CD4-positive, alpha-beta T cell (primary cell): ENCODE data around the gene SYNGR4. TPM values are rescaled to one million over a fixed set of nuclear protein-coding genes. Genes with fewer than 3 reads are reported as not detected.

Experiments
- ATAC-seq: fragments of 200-7000 bp; cut with Tn5 transposase; one replicate; pipeline ENCODE4 v1.10.0; 2022; ENCODE audit warnings: mild to moderate bottlenecking; ENCODE audit not compliant: poor library complexity
- CTCF ChIA-PET: fragments of 350-600 bp; sonication (Branson Sonifier 250); formaldehyde crosslinking; loops from one replicate; lab custom pipeline; 2021; ENCODE audit warnings: antibody characterized with exemption, inconsistent platforms; lab: Charles Lee
- POLR2A ChIA-PET: fragments of 350-600 bp; sonication (Branson Sonifier 250); formaldehyde crosslinking; loops from one replicate; lab custom pipeline; 2021; ENCODE audit warnings: antibody characterized with exemption, inconsistent platforms; lab: Charles Lee
- DNase-seq, 14 experiments: peaks; one replicate each; pipeline ENCODE4 v3.0.0-alpha.2; 2013 to 2020; ENCODE audit warnings: mixed read lengths in 2 of 14
- H3K27ac ChIP-seq, 2 donors: one replicate each; pipeline versions ENCODE4 v1.5.1 to v1.7.0; 2013; ENCODE audit warnings: low read length in 2 of 2, low read depth in 1 of 2, mild to moderate bottlenecking in 1 of 2
- H3K27me3 ChIP-seq, 2 experiments: 1 replicate in 1 of 2; 2 replicates in 1 of 2; pipeline versions ENCODE4 v1.6.1 to v1.7.0; 2013; ENCODE audit warnings: low read length in 2 of 2, control low read depth in 1 of 2, mild to moderate bottlenecking in 1 of 2, moderate library complexity in 1 of 2; ENCODE audit not compliant: insufficient read depth in 2 of 2, control insufficient read depth in 1 of 2
- H3K36me3 ChIP-seq: one replicate; pipeline ENCODE4 v1.6.1; 2013; ENCODE audit warnings: low read length, control low read depth; ENCODE audit not compliant: insufficient read depth
- H3K4me1 ChIP-seq: one replicate; pipeline ENCODE4 v1.6.1; 2013; ENCODE audit warnings: low read length, control low read depth; ENCODE audit not compliant: insufficient read depth
- H3K4me3 ChIP-seq: one replicate; pipeline ENCODE4 v1.5.1; 2013; ENCODE audit warnings: mild to moderate bottlenecking, low read length, moderate library complexity
- H3K9me3 ChIP-seq, 2 experiments: 1 replicate in 1 of 2; 2 replicates in 1 of 2; pipeline versions ENCODE4 v1.6.1 to v1.7.0; 2013; ENCODE audit warnings: low read length in 2 of 2, mild to moderate bottlenecking in 2 of 2, control low read depth in 1 of 2, moderate library complexity in 1 of 2; ENCODE audit not compliant: control insufficient read depth in 1 of 2, insufficient read depth in 1 of 2
- H3K27ac Mint-ChIP-seq: one replicate; pipeline ENCODE4 v1.8.0; 2020; ENCODE audit warnings: mixed read lengths
- H3K27me3 Mint-ChIP-seq: one replicate; pipeline ENCODE4 v1.8.0; 2021; ENCODE audit warnings: mixed read lengths
- H3K36me3 Mint-ChIP-seq: one replicate; pipeline ENCODE4 v1.8.0; 2021; ENCODE audit warnings: low read depth, mixed read lengths
- H3K4me1 Mint-ChIP-seq: one replicate; pipeline ENCODE4 v1.8.0; 2021; ENCODE audit warnings: low read depth, mixed read lengths
- H3K4me3 Mint-ChIP-seq: one replicate; pipeline ENCODE4 v1.8.0; 2020; ENCODE audit warnings: mild to moderate bottlenecking, mixed read lengths
- H3K9me3 Mint-ChIP-seq: one replicate; pipeline ENCODE4 v1.8.0; 2020; ENCODE audit warnings: mixed read lengths
- CTCF ChIP-seq: fragments of 200-600 bp; IDR thresholded peaks from one replicate; pipeline ENCODE4 v1.8.0; 2022; ENCODE audit warnings: antibody characterized with exemption, mild to moderate bottlenecking
- intact Hi-C, 2 experiments: fragments of 100-400 bp; cut with DNase I in 1 of 2; cut with micrococcal nuclease in 1 of 2; formaldehyde crosslinking; loops; one replicate each; pipeline versions ENCODE4 v1.15.1 to v1.9.0; 2023 to 2025; cut with DNase I, micrococcal nuclease
- total RNA-seq, 174 experiments: library from RNA in 2 of 174; stranded (reverse) in 2 of 174; gene quantifications; one replicate each; pipeline ENCODE4 v1.2.3 and lab custom pipeline; 2021 to 2026

The SYNGR4 gene
- total RNA-seq, 2 experiments from 2014 or later: not detected

- POLR2A ChIA-PET: no interaction called here
- CTCF ChIA-PET: no interaction called here
Measured at GRCh38 chr19:48378194-48378570, 14.0 kb downstream of the SYNGR4 start.

GRCh38 chr19:48379058-48379457, 14.9 kb downstream of the SYNGR4 start:
- Histone ChIP-seq H3K4me1 (no peaks in the 10 kb centered on the region), H3K9me3 (no peaks in the 10 kb centered on the region), H3K36me3 (peaks cover 19% of the 10 kb centered on the region), H3K4me3 (no peak overlapping the region), H3K27me3 (no peaks in the 10 kb centered on the region), H3K27ac (no peak overlapping the region)
- intact Hi-C loops: no loop called here
- peaks cover 25% of the 10 kb centered on the region for H3K36me3 Mint-ChIP-seq
- no peaks in the 10 kb centered on the region for H3K9me3 Mint-ChIP-seq
- H3K27me3 Mint-ChIP-seq: no peaks in the 10 kb centered on the region
- H3K27ac Mint-ChIP-seq: no peak overlapping the region
- no peak for DNase-seq
- ChIA-PET CTCF (no interaction called here), POLR2A (no interaction called here)
- H3K4me3 Mint-ChIP-seq: no peak overlapping the region
- no peaks in the 10 kb centered on the region for H3K4me1 Mint-ChIP-seq
- ATAC-seq: no peak
- TF ChIP-seq CTCF: no peak

More at GRCh38 chr19:48378194-48378570, 14.0 kb downstream of the SYNGR4 start:
- H3K4me3 ChIP-seq: no peak overlapping the region
- H3K27me3 ChIP-seq: peaks cover 0 to 2% of the 10 kb centered on the region in 2 experiments
- no peak for ATAC-seq
- H3K9me3 ChIP-seq: no peaks in the 10 kb centered on the region
- no peak for DNase-seq
- no peaks in the 10 kb centered on the region for H3K9me3 Mint-ChIP-seq
- intact Hi-C loops: no loop called here
- no peak overlapping the region for H3K27ac ChIP-seq
- no peak for TF ChIP-seq CTCF
- peaks cover 16% of the 10 kb centered on the region for H3K36me3 Mint-ChIP-seq
- no peak overlapping the region for H3K27ac Mint-ChIP-seq
- no peaks in the 10 kb centered on the region for H3K4me1 Mint-ChIP-seq
- no peaks in the 10 kb centered on the region for H3K4me1 ChIP-seq
- no peak overlapping the region for H3K4me3 Mint-ChIP-seq
- peaks cover 10% of the 10 kb centered on the region for H3K36me3 ChIP-seq
- H3K27me3 Mint-ChIP-seq: no peaks in the 10 kb centered on the region

- ChIA-PET POLR2A (no interaction called here), CTCF (no interaction called here)
- no peak overlapping the region for H3K27ac Mint-ChIP-seq
- Histone ChIP-seq H3K4me1 (no peaks in the 10 kb centered on the region), H3K4me3 (no peak overlapping the region), H3K27me3 (no peaks in the 10 kb centered on the region), H3K9me3 (no peaks in the 10 kb centered on the region), H3K27ac (no peak overlapping the region), H3K36me3 (peaks cover 34% of the 10 kb centered on the region)
- peaks cover 45% of the 10 kb centered on the region for H3K36me3 Mint-ChIP-seq
- DNase-seq (no peak), ATAC-seq (no peak)
- H3K4me1 Mint-ChIP-seq: no peaks in the 10 kb centered on the region
- intact Hi-C loops: no loop called here
- H3K9me3 Mint-ChIP-seq: no peaks in the 10 kb centered on the region
- no peaks in the 10 kb centered on the region for H3K27me3 Mint-ChIP-seq
- no peak for TF ChIP-seq CTCF
- no peak overlapping the region for H3K4me3 Mint-ChIP-seq
Measured at GRCh38 chr19:48381178-48381950, 17.2 kb downstream of the SYNGR4 start.
